WTC11 (cell line): Measurements from ENCODE around the gene SLAMF6. TPM values are rescaled to one million over a fixed set of nuclear protein-coding genes. Genes with fewer than 3 reads are reported as not detected.

Experiments used
- ATAC-seq: fragments of 200-7000 bp; cut with Tn5 transposase; 2 replicates; pipeline ENCODE4 v1.10.0; 2021; ENCODE audit warnings: mild to moderate bottlenecking, moderate library complexity
- CTCF ChIA-PET: fragments of 300-600 bp; sonication (Branson Sonifier 250); formaldehyde crosslinking; loops from one replicate; lab custom pipeline; 2021; ENCODE audit warnings: antibody characterized with exemption; lab: Charles Lee
- POLR2A ChIA-PET: fragments of 350-600 bp; sonication (Branson Sonifier 250); formaldehyde crosslinking; loops from one replicate; lab custom pipeline; 2021; ENCODE audit warnings: antibody characterized with exemption; lab: Charles Lee
- DNase-seq: peaks from one replicate; pipeline ENCODE4 v3.0.0; 2021; ENCODE audit warnings: low spot score
- H3K27ac Mint-ChIP-seq: 2 replicates; pipeline ENCODE4 v1.8.0; 2021; ENCODE audit warnings: mixed read lengths
- H3K27me3 Mint-ChIP-seq: 2 replicates; pipeline ENCODE4 v1.8.0; 2021; ENCODE audit warnings: low read depth, mild to moderate bottlenecking, moderate library complexity, mixed read lengths
- H3K36me3 Mint-ChIP-seq: 2 replicates; pipeline ENCODE4 v1.8.0; 2021; ENCODE audit warnings: mixed read lengths
- H3K4me1 Mint-ChIP-seq: 2 replicates; pipeline ENCODE4 v1.8.0; 2022; ENCODE audit warnings: mixed read lengths
- H3K4me3 Mint-ChIP-seq: 2 replicates; pipeline ENCODE4 v1.8.0; 2021; ENCODE audit warnings: mild to moderate bottlenecking, moderate library complexity, mixed read lengths
- H3K9me3 Mint-ChIP-seq: 2 replicates; pipeline ENCODE4 v1.8.0; 2021; ENCODE audit warnings: mixed read lengths
- AR ChIP-seq: fragments of 250-450 bp; sonication (Bioruptor Pico); IDR thresholded peaks from 2 replicates; pipeline ENCODE4 v1.9.0; 2021; ENCODE audit warnings: mild to moderate bottlenecking
- ATF6 ChIP-seq: sonication (generic); formaldehyde crosslinking; IDR thresholded peaks from 2 replicates; pipeline ENCODE4 v1.8.1; 2023; ENCODE audit warnings: mild to moderate bottlenecking, missing genetic modification reagents
- ERG ChIP-seq: fragments of 250-450 bp; sonication (Bioruptor Pico); IDR thresholded peaks from 2 replicates; pipeline ENCODE4 v1.8.0; 2021; ENCODE audit warnings: mild to moderate bottlenecking
- ESRRA ChIP-seq: sonication (generic); formaldehyde crosslinking; IDR thresholded peaks from 2 replicates; pipeline ENCODE4 v1.8.1; 2022; ENCODE audit warnings: mild to moderate bottlenecking, missing genetic modification reagents, borderline replicate concordance
- FOXP1 ChIP-seq: sonication (generic); formaldehyde crosslinking; IDR thresholded peaks from 2 replicates; pipeline ENCODE4 v1.8.0; 2022; ENCODE audit warnings: missing genetic modification reagents, mild to moderate bottlenecking, moderate library complexity, borderline replicate concordance
- GRHL2 ChIP-seq: fragments of 250-450 bp; sonication (Bioruptor Pico); IDR thresholded peaks from 2 replicates; pipeline ENCODE4 v1.8.0; 2022; ENCODE audit warnings: mild to moderate bottlenecking, moderate library complexity; ENCODE audit not compliant: insufficient replicate concordance, severe bottlenecking
- JAZF1 ChIP-seq: fragments of 250-450 bp; sonication (Bioruptor Pico); IDR thresholded peaks from 2 replicates; pipeline ENCODE4 v1.9.0; 2021; ENCODE audit warnings: moderate library complexity, mild to moderate bottlenecking, inconsistent platforms
- KAT7 ChIP-seq: sonication (generic); formaldehyde crosslinking; IDR thresholded peaks from 2 replicates; pipeline ENCODE4 v1.8.1; 2023; ENCODE audit warnings: missing genetic modification reagents, mild to moderate bottlenecking, borderline replicate concordance
- MAX ChIP-seq: sonication (generic); formaldehyde crosslinking; IDR thresholded peaks from 2 replicates; pipeline ENCODE4 v1.8.0; 2022; ENCODE audit warnings: mild to moderate bottlenecking, missing genetic modification reagents
- NFATC4 ChIP-seq: fragments of 250-450 bp; sonication (Bioruptor Pico); IDR thresholded peaks from 2 replicates; pipeline ENCODE4 v1.9.0; 2021; ENCODE audit warnings: mild to moderate bottlenecking
- NR1H2 ChIP-seq: sonication (generic); formaldehyde crosslinking; IDR thresholded peaks from 2 replicates; pipeline ENCODE4 v1.9.0; 2021; ENCODE audit warnings: mild to moderate bottlenecking, moderate library complexity, missing genetic modification reagents
- NR2C2 ChIP-seq: sonication (generic); formaldehyde crosslinking; IDR thresholded peaks from 2 replicates; pipeline ENCODE4 v1.8.0; 2022; ENCODE audit warnings: mild to moderate bottlenecking, missing genetic modification reagents
- PRDM15 ChIP-seq: sonication (generic); formaldehyde crosslinking; IDR thresholded peaks from 2 replicates; pipeline ENCODE4 v1.8.0; 2022; ENCODE audit warnings: missing genetic modification reagents
- SP1 ChIP-seq: sonication (generic); formaldehyde crosslinking; conservative IDR thresholded peaks from 2 replicates; pipeline ENCODE4 v1.8.1; 2022; ENCODE audit warnings: missing genetic modification reagents
- STAT6 ChIP-seq: sonication (generic); formaldehyde crosslinking; conservative IDR thresholded peaks from 2 replicates; pipeline ENCODE4 v1.8.1; 2023; ENCODE audit warnings: mild to moderate bottlenecking, low read depth, missing genetic modification reagents, moderate library complexity
- TCF7 ChIP-seq: sonication (generic); formaldehyde crosslinking; IDR thresholded peaks from 2 replicates; pipeline ENCODE4 v1.8.0; 2022; ENCODE audit warnings: mild to moderate bottlenecking, low read depth, missing genetic modification reagents, moderate library complexity
- ZNF416 ChIP-seq: fragments of 250-450 bp; sonication (Bioruptor Pico); IDR thresholded peaks from 2 replicates; pipeline ENCODE4 v1.9.0; 2021; ENCODE audit warnings: mild to moderate bottlenecking, inconsistent platforms
- ZNF423 ChIP-seq: fragments of 250-450 bp; sonication (Bioruptor Pico); IDR thresholded peaks from 2 replicates; pipeline ENCODE4 v2.1.2; 2022; ENCODE audit warnings: mild to moderate bottlenecking, moderate library complexity
- ZSCAN18 ChIP-seq: fragments of 250-450 bp; sonication (Bioruptor Pico); IDR thresholded peaks from 2 replicates; pipeline ENCODE4 v2.1.2; 2022; ENCODE audit warnings: mild to moderate bottlenecking, moderate library complexity
- total RNA-seq: library from RNA; stranded (reverse); gene quantifications from 3 replicates; pipeline ENCODE4 v1.2.3, GENCODE V29; 2021

SLAMF6 gene
- total RNA-seq, 1 experiment from 2014 or later, result not detected

- ChIA-PET CTCF (interaction anchor here (0.6 to 1.3 kb wide), 3 partner anchors 23 to 156 kb away, joined by 3 to 5 read pairs (median 3); no protein-coding TSS in a partner anchor), POLR2A (interaction anchor here (0.6 to 0.9 kb wide), 2 partner anchors 158 to 265 kb away, joined by 3 read pairs; no protein-coding TSS in a partner anchor)
- Mint-ChIP-seq H3K36me3 (no peaks in the 10 kb centered on the region), H3K27ac (no peak overlapping the region), H3K9me3 (no peaks in the 10 kb centered on the region), H3K4me1 (no peaks in the 10 kb centered on the region), H3K4me3 (no peak overlapping the region), H3K27me3 (no peaks in the 10 kb centered on the region; the same call in 1 of the 2 replicates)
- TF ChIP-seq NR2C2 (CRISPR knock-in tag) (no peak), SP1 (CRISPR knock-in tag) (no peak), ZNF416 (CRISPR knock-in tag) (no peak), ZNF423 (CRISPR knock-in tag) (no peak), NFATC4 (no peak), MAX (CRISPR knock-in tag) (no peak), FOXP1 (no peak), AR (CRISPR knock-in tag) (no peak), JAZF1 (no peak), PRDM15 (no peak)
- no peak for DNase-seq
- no peak for ATAC-seq
Measured at GRCh38 chr1:160451119-160451858, 71.8 kb downstream of the SLAMF6 start.

- Mint-ChIP-seq H3K27ac (no peak overlapping the region), H3K4me1 (no peaks in the 10 kb centered on the region), H3K4me3 (no peak overlapping the region), H3K9me3 (no peaks in the 10 kb centered on the region), H3K36me3 (no peaks in the 10 kb centered on the region), H3K27me3 (no peaks in the 10 kb centered on the region; the same call in 1 of the 2 replicates)
- POLR2A ChIA-PET, result no interaction called here
- CTCF ChIA-PET, result interaction anchor here (0.7 kb wide), 1 partner anchor 157 kb away, joined by 3 read pairs; no protein-coding TSS in a partner anchor
- DNase-seq, result no peak
- ATAC-seq, result no peak
- TF ChIP-seq KAT7, result no peak
- no peak for TF ChIP-seq GRHL2
- TF ChIP-seq STAT6 (CRISPR knock-in tag), result no peak
- no peak for TF ChIP-seq NR1H2 (CRISPR knock-in tag)
- TF ChIP-seq ZNF423 (CRISPR knock-in tag), result no peak
- no peak for TF ChIP-seq MAX (CRISPR knock-in tag)
- no peak for TF ChIP-seq ERG (CRISPR knock-in tag)
- no peak for TF ChIP-seq ESRRA
- TF ChIP-seq TCF7 (CRISPR knock-in tag), result no peak
- TF ChIP-seq ATF6, result no peak
- no peak for TF ChIP-seq ZSCAN18
- TF ChIP-seq FOXP1, result no peak
Measured at GRCh38 chr1:160449494-160449893, 73.6 kb downstream of the SLAMF6 start.
